Amygdala (tissue), 56 donors: ENCODE results near the gene MRO.
"Not testable (repeated sequence)": the region's sequence is repeated elsewhere in the genome, so short reads cannot be mapped to it uniquely, and the experiment has no call there.

ENCODE experiments used
- DNase-seq, 56 donors: peaks; one replicate each; lab custom pipeline; 2025; lab: John Stamatoyannopoulos, UW

The MRO gene

DNA sequence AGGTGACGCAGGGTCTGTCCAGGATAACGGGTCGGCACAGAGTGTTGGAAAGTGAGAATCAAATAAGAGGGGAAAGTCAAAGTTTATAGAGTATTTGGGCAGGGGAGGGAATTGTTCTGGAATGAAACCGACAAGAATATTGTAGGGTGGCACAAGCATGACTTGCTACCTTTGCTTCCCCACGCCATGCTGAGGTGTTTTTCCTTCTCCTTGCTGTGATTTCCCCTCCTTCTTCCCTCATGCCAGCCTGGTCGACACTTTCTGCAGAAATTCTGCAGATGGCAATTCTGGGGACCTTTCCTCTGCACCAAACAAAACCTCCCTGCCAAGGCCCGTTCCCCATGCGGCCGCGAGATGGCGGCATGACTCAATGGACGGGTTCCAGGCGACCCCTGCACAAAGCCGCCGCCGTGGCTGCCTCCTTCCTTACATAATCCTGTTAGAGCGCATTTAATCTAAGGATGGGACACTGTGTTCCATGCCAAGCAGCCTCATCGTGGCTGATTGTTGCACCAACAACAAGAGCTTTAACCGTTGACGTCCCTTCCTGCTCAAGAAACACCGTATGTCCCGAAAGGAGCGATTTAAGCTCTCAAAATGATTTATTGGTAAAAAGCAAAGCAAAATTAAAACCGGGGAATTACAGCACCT lies at the start of gene MRO:
TSS of gene MRO (minus strand) at position 289 of the 651 bp plus-strand sequence. CDS start 10,616 bp downstream, outside the sequence.
- peak in 55 of 56 donors; percentile 21 to 90 (median 73) for DNase-seq

DNA sequence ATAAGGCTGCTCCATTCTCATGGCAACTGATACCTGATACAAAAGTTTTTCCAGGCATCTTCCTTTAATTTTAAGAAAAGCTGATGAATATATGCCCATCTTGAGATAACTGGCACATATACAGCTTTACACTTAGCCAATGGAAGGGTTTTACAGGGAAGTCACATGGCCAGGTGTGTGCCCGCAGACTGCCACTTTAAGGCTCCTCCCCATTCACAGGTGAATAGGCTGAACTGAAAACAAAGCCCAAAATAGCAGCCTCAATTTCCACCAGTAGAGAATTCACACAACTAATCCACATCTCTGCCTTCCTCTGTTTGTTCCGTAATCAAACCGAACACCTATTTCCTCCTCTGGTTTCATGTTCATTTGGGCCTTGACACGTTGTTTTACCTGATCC lies 49.3 kb upstream of the MRO start:
- DNase-seq: no peak

DNA sequence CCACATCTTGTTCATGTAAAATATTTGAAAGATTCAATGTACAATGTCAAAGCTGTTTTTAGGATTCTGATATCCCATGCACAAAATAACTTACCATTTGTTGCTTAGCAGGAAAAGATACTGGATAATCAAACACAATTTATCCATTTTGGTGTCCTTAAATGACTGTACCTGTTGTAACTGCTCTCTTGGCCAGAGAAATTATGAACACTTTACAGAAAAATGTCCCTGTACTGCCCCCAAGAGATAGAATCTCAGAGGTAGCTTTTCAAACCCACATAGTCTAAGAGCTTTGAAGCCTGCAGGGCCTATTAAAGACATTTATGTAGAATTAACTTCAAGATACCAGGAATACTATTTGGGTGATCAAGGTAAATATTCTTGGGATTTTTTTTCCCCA lies 46.9 kb upstream of the MRO start:
- no peak for DNase-seq

DNA sequence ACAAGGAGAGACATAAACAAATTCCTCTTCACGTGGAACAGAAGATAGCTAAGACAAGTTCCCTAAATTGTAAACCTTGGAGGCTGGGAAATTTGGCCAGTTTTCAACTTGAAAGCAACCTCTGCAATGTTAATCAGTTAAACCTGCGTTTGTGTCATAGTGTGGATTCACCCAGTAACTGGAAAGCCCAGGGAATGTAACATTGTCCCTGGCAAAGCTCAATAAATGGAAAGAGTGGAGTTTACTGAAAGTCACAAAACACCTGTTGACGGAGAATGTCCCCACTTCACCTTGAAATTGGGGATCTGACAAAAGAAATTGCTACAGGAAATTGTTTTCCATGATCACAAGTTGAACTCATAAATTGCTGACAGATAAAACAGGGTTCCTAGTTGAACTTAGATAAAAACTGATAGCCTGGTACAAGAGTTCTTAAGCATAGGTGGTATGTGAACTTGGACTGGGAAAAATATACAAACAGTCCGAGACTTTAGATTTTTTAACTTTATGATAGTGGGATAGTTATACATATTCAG lies 44.1 kb upstream of the MRO start:
- no peak for DNase-seq

DNA sequence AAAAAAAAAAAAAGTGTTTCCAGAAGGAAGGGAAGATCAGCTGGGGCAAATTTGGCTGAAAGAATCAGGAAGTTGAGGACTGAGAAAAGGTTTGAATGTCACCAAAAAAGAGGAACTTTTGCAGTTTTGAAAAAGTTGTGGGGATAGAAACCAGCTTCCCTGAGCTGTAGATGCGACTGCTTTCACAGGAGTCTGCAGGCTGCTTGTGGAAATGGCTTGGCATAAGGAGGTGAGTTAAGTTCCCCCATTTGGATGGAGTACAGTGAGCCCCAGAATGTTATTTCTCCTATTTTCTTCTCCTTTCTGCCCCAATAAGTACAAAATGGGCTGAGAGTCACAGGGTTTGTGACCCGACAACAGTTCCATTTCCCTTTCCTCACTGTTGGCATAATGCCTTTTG lies 42.6 kb upstream of the MRO start:
- peak in 2 of 56 donors; percentile 1 to 8 for DNase-seq

DNA sequence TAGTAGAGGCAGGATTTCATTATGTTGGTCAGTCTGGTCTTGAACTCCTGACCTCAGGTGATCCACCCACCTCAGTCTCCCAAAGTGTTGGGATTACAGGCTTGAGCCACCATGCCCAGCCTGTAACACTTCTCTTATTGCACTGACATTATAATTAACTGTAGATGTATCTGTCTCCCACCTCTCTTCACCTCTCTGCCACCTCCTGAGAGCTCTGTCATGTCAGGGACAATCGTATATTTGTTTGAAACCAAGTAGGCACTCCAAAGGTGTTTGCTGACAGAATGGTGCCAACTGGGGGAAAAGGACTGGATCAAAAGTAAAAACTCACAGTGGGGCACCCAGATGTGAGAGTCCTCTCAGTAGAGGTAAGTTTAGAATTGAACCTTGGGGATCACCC lies 41.8 kb upstream of the MRO start:
- DNase-seq: no peak

DNA sequence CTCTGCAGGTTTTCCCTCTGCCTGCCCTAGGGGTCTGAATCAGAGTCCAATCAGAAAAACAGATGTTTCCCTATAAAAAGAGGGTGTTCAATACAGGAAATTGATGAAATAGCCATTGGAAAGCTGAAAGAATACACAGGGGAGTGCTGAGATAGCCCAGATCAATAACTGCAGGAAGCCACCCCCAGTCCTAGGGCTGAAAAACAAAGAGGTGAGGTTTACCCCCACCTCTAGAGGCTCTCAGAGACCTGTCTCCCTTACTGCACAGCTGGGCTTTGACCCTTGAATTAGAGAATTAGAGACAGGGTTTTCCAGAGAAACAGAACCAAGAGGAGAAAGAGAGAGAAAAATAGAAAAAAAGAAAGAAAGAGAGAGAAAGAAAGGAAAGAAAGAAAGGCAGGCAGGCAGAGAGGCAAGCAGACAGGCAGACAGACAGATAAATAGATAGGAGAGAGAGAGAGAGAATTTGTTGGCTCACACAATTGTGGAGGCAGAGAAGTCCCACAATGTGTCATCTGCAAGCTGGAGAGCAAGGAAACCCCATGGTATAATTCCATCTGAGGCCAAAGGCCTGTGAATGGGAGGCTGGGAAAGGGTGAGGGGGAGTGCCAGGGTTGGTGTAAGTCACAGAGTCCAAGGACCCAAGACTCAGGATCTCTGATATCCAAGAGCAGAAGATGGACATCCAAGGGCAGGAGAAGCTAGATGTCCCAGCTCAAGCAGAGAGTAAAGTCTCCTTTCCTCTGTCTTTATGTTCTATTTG lies 40.2 kb upstream of the MRO start:
- DNase-seq: no peak

DNA sequence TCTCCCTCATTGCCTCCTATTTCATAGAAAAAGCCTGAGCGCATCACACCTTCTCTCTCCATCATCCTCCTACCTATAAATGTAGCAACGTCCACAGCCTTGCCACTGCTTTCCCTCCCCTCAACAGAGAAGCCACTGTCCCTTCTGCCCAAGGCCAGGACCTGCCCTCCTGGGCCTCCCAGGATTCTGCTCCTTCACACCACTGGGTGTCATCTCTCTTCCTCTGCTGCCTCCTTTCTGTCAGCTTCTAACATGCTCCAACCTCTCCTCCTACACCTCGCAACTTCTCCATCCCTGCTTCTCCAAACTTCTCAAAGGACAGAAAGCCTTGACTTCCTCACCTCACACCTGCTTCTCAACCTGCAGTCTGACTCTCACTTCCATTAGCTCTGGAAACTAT lies 37.9 kb upstream of the MRO start:
- no peak for DNase-seq

DNA sequence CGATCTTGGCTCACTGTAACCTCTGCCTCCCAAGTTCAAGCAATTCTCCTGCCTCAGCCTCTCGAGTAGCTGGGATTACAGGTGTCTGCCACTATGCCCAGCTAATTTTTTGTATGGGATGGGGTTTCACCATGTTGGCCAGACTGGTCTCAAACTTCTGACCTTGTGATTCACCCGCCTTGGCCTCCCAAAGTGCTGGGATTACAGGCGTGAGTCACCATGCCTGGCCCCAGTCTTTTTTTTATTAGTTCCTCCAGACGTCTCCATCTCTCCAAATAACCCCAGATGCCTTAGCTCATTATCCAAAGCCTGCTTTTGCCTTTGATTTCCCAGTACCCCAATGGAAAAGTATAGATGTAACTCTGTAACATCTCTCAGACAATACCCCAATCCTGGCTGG lies 37.4 kb upstream of the MRO start:
- DNase-seq: not testable (repeated sequence)

DNA sequence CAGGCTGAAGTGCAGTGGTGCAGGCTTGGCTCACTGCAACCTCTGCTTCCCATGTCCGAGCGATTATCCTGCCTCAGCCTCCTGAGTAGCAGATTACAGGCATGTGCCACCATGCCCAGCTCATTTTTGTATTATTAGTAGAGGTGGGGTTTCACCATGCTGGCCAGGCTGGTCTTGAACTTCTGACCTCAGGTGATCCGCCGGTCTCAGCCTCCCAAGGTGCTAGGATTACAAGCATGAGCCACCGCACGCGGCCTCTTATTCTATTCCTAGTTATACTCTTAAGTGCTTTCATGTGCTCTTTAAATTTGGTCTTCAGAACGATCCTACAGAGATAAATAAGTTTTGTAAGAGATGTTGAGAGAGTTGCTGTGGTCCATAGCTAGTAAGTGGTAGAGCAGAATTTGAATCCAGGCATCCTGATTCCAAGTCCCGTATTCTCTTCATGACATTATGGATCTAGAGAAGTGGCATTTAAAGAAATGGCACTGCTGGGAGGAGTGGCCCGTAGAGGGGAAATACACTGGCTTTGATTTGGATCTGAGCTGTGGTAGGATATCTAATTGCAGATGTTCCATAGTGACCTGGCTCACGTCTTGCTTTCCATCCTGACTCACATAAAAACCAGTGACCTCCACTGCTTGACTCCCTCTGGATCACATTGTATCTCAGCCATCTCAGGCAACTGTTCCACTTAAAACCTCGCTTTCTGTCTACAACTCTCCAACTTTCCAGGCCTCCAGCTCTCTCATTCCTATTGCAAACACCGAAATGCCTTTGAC lies 36.4 kb upstream of the MRO start:
- DNase-seq: no peak

DNA sequence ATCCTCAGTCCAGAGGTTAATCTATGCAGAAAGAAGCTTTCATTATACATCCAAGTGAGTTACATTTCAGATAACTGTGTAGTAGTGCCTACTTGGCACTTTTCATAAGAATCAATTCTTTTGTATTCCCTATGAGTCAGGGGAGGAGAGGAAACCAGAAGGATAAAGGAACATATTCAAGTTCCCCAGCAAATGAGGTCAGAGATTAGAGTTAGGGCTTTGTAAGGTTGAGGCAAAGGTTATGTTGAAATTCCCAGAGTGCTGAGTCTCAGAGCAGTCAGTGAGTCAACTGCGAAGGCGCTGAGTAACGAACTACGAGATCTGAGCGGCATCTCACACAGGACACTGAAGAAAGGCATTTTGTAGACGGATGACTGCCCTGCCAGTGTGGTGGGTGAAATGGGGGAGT lies 34.1 kb upstream of the MRO start:
- no peak for DNase-seq

DNA sequence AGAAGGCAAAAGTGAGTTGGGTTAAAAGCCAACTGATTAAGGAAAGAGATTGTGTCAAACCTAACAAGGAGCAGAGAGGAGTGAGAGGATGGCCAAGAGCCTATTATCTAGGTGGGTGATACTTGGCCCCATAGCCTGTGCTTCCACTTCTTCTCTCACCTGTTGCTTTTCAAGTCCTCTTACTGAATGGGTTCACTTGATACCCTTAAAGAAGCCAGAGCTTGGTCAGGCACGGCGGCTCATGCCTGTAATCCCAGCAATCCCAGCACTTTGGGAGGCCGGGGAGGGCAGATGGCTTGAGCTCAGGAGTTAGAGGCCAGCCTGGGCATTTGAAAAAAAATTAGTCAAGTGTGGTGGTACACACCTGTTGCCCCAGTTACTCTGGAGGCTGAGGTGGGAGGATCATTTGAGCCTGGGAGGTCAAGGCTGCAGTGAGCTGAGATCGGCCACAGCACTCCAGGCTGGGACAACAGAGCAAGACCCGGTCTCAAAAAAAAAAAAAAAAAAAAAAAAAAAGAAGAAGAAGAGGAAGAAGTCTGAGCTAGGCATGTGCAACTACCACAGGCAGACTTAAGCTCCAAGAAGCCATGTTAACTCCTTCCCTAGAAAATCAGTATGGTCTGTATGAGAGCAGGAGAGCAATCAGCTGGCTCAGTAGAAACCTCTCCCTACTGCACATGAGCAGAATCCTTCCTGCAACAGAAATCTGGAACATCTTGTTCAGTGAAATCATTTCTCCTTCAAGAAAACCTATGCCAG lies 30.7 kb upstream of the MRO start:
- no peak for DNase-seq

DNA sequence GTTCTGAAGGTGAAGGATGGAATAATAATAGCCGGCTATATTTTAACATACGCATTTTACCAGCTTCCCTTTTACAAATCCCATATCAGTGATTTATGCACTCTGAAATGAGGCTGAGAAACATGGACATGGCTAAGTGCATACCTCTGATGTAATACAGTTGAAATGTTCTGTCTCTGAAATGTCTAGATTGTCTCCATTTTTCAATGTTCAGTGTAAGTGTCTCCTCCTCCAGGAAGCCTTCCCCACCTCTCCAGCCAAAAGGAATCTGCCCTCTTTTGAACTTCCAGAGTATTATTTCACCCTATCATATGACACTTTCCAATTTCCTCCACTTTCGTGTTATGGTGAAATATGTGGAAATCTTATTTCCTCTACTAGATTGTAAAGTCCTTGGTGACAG lies 29.6 kb upstream of the MRO start:
- DNase-seq: no peak

DNA sequence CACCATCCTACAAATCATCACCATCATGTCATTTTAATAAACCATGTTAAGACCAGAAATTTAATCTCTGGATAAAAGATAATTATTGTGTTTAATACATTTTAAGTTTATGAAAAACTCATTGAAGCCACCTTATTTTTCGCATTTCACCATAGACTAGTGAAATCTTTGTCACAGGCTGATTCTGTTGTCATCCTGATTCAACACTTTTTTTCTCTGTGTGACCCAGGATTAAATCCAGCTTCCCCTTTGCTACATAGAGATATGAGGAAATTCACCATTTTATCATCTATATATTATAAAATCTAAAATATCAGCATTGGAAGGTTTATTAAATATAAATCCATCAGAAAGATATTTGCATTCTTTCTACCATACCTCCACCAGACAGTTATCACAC lies 29.2 kb upstream of the MRO start:
- no peak for DNase-seq

DNA sequence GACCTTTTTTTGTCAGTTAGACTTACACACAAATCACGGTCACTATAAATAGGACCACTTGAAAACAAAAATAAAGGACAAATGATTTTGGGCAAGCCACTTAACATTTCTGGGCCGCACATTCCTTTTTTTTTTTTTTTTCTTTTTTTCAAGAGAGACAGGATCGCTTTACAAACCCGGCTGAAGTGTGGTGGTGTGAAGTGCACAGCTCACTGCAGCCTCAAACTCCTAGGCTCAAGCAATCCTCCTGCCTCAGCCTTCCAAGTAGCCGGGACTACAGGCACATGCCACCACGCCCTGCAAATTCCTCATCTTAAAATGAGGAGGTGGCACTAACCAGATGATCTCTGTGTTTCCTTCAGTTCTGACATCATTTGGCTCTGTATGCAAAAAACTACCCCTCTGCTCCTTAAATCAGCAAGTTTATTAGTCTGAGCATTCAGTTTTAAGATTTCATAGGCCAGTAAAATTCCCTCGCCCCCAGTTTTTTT lies 28.3 kb upstream of the MRO start:
- DNase-seq: no peak

DNA sequence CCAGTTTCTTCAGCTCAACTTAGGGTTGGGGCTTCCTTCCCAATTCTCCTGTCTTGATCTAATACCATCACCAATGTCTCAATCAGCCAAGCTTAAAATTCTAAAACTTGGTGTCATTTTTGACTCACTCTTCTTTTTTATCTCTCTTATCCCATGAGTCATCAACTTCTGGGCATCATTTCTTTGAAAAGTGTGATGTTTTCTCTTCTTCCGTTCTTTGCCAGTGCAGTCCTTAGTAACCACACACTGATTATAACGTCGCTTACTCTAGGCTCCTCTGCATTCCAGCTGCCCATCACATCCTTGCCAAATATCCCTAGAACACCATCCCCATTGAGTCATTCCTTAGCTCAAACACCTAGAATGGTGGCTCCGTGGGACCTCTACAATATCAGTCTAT lies 27.4 kb upstream of the MRO start:
- no peak for DNase-seq

DNA sequence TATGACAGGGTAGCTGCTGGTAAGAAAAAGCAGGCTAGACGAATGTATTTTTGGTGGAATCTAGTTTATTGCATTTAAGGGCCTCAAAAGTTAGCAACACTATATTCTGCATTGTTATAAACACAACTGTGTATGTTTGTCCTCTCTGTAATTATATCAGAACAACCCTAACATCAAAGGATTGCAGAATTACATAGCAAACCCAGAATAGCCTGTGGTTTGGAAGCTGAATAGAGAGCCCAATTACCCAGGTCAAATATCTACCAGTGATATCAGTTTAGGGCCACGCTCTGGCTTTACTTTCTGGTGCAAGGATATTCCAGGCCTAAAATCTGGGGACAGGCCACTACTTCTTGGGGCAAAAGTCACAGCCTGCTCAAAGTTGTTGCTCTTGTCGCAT lies 25.1 kb upstream of the MRO start:
- no peak for DNase-seq

DNA sequence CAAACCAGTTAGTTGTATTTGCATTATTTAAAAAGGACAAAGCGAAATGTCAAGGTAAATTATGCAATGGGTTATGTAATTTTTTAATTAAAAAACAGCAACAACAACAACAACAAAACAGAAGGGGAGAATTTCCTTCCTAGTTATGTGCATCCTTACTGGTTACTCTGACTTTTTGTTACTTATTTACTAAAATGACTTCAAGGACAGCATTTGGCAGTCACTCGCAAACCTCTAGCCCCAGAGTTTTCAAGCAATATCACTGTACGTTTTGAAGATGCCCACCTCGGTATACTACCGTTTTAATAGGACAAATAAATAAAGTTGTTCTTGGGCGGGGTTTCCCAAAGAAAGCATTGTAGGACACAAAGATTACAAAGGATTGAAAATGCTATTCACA lies 24.7 kb upstream of the MRO start:
- DNase-seq: no peak

DNA sequence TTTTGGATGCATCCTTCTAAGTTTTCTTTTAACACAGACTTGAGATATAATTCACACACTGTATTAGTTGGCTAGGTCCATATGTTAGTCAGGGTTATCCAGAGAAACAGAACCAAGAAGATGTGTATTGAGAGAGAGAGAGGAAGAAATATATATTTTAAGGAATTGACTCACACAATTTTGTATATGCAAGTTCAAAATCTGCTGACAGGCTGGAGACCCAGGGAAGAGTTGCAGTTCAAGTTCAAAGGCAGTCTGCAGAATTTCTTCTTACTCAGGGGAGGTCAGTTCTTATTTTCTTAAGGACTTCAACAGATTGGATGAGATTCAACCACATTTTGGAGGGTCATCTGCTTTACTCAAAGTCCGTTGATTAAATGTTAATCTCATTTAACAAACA lies 23.0 kb upstream of the MRO start:
- DNase-seq: no peak

DNA sequence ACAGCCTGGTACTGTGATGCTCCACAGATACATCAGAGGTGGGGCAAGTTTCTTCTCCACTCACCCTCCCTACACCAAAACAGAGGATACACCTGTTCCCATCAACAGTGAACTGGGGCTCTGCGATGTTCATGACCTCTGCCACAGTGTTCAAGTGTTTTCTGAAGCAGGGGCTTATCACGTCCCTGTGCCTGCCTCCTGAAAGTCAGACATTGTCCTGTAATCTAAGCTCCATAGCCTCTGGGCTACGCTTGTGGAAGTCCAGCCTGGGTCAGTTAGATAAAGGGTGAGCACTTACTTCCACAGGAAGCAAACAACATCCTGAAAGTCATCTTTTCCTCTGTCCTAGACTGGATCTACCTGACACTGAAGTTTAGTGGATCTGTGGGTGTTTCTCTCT lies 20.2 kb upstream of the MRO start:
- no peak for DNase-seq
